NCI-H345 (cell line): ENCODE measurements around the gene CD38.
"Not testable (repeated sequence)": the region's sequence is repeated elsewhere in the genome, so short reads cannot be mapped to it uniquely, and the experiment has no call there.

Experiments
- DNase-seq: peaks from one replicate; lab custom pipeline; 2025; lab: John Stamatoyannopoulos, UW

Gene CD38

GRCh38 chr4:15799141-15799540 lies 21.0 kb downstream of the CD38 start:
- no peak for DNase-seq

GRCh38 chr4:15799701-15800100 lies 21.6 kb downstream of the CD38 start:
- no peak for DNase-seq

GRCh38 chr4:15802497-15802896 lies 24.4 kb downstream of the CD38 start:
- DNase-seq, result not testable (repeated sequence)

GRCh38 chr4:15805583-15806517 lies 27.7 kb downstream of the CD38 start:
- peak; percentile 39 for DNase-seq

- no peak for DNase-seq
These were observed 30.9 kb downstream of the CD38 start for GRCh38 chr4:15809058-15809457.

GRCh38 chr4:15809466-15809865 lies 31.3 kb downstream of the CD38 start:
- no peak for DNase-seq

- DNase-seq, result no peak
These were observed 33.7 kb downstream of the CD38 start for GRCh38 chr4:15811703-15812337.

- no peak for DNase-seq
These were observed 54.7 kb downstream of the CD38 start for GRCh38 chr4:15832523-15833451.

- DNase-seq, result no peak
These were observed 55.7 kb downstream of the CD38 start for GRCh38 chr4:15833801-15834200.

- DNase-seq, result no peak
These were observed 58.2 kb downstream of the CD38 start for GRCh38 chr4:15836362-15836761.

GRCh38 chr4:15837591-15837990 lies 59.5 kb downstream of the CD38 start:
- DNase-seq, result no peak

- not testable (repeated sequence) for DNase-seq
These were observed 63.1 kb downstream of the CD38 start for GRCh38 chr4:15841194-15841730.

- no peak for DNase-seq
These were observed 69.6 kb downstream of the CD38 start for GRCh38 chr4:15847746-15848145.

- no peak for DNase-seq
These were observed 70.2 kb downstream of the CD38 start for GRCh38 chr4:15848191-15848842.

GRCh38 chr4:15851969-15852368 lies 73.8 kb downstream of the CD38 start:
- DNase-seq, result no peak

GRCh38 chr4:15852524-15852923 lies 74.4 kb downstream of the CD38 start:
- DNase-seq, result no peak

GRCh38 chr4:15853345-15853744 lies 75.2 kb downstream of the CD38 start:
- no peak for DNase-seq

- no peak for DNase-seq
These were observed 77.8 kb downstream of the CD38 start for GRCh38 chr4:15855804-15856475.

- not testable (repeated sequence) for DNase-seq
These were observed 83.1 kb downstream of the CD38 start for GRCh38 chr4:15861198-15861597.

- no peak for DNase-seq
These were observed 86.8 kb downstream of the CD38 start for GRCh38 chr4:15864651-15865566.
